ENCODE results near the gene PKM. TPM values are rescaled to one million over a fixed set of nuclear protein-coding genes. Genes with fewer than 3 reads are reported as not detected.

Gene PKM
- total and polyA plus RNA-seq, 4 donors, result 12.9 to 61.2 (median 29.7) TPM

DNA sequence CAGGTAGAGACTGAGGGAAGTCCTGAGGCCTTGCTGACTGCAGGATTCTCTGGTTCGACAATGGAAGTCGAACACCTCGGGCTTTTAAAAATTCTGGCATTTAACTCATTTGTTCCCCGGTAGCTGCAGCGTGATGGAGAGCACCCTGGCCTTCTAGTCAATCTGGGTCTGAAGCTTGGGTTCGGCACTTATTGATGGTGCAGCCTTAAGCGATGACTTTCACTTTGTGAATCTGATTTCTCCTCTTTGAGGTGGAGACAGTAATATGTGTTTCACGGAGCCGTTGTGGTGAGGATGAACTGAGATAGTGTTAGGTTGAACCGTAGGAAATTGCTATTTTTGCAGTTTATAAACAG, 42.0 kb upstream of the PKM start:
- WGBS, result 57% methylated on average over 10 of the region's 10 CpGs
- Histone ChIP-seq H3K27ac (ENCODE audit: low read depth in 1 of 2, low read length in 2 of 2) (peak overlapping the region in 1 of 2 donors; percentile 50), H3K27me3 (ENCODE audit: control insufficient read depth in 4 of 4, insufficient read depth in 4 of 4, low read length in 3 of 4) (no peaks in the 10 kb centered on the region), H3K4me3 (ENCODE audit: low read depth in 1 of 3, low read length in 3 of 3) (peak overlapping the region; percentile 47 to 64 (median 55)), H3K4me1 (ENCODE audit: control insufficient read depth in 4 of 4, insufficient read depth in 4 of 4, low read length in 3 of 4) (peaks cover 0 to 9% (median 3%) of the 10 kb centered on the region in 4 donors), H3K9me3 (ENCODE audit: control insufficient read depth in 4 of 4, low read length in 3 of 4) (no peaks in the 10 kb centered on the region), H3K36me3 (ENCODE audit: control insufficient read depth in 4 of 4, insufficient read depth in 3 of 4, low read depth in 1 of 4, low read length in 3 of 4) (no peaks in the 10 kb centered on the region), H3K9ac (ENCODE audit: low read depth in 1 of 2, low read length in 2 of 2) (peak overlapping the region in 1 of 2 donors; percentile 6)
- DNase-seq (ENCODE audit: low spot score), result no peak
- TF ChIP-seq, protein P1, sequence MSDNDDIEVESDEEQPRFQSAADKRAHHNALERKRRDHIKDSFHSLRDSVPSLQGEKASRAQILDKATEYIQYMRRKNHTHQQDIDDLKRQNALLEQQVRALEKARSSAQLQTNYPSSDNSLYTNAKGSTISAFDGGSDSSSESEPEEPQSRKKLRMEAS (IDR thresholded peaks at IDR 0.05), result peak; percentile 2
- TF ChIP-seq HNF4G (IDR thresholded peaks at IDR 0.05), result no peak
- TF ChIP-seq SP1 (IDR thresholded peaks at IDR 0.05), result peak; percentile 0
- TF ChIP-seq YY1 (IDR thresholded peaks at IDR 0.05), result peak; percentile 1

DNA sequence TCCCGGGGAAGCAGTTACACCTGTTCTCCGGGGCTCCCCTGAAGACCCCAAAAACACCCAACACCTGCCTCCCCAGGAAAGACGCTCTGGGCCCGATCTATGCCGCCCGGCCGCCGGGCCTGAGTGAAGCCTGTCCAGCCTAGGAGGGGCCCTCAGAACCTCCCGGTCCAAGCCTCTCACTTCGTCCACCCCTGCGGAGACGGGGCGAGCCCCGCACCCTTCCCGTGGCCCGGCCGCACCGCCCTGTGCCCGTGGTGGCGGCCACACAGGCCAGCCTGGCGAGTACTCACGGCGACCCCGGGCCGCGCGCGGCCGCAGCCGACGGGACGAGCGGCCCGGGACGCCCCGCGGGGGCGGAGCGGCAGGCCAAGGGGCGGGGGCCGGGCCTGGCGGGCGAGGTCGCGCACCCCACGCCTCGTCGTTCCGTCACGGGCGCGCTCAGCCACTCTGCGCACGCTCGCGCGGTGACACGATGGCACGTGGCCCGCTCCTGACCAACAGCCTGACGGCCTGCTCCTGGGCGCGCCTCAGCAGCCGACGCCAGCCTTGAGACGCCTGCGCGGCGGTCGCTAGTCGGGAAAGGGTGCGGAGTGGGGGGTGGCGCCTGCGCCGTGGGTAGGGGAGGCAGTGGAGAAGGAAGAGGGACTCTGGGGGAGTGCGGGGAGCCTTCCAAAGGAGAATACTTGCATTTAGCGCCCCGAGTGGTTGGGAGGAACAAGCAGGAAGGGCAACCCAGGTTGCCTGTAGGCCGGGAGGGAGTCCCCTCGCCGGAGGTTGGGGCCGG, 41.4 kb upstream of the PKM start, which contains the start of gene PARP6:
TSS of gene PARP6 (minus strand) at position 342 of the 784 bp plus-strand sequence. CDS start 5,077 bp downstream, outside the sequence.
- DNase-seq (ENCODE audit: low spot score), result peak; percentile 76
- peak within 1 kb of the TSS; percentile 72 to 79 for H3K27ac ChIP-seq (ENCODE audit: low read depth in 1 of 2, low read length in 2 of 2)
- H3K27me3 ChIP-seq (ENCODE audit: control insufficient read depth in 4 of 4, insufficient read depth in 4 of 4, low read length in 3 of 4), result no peaks in the 10 kb centered on the region
- TF ChIP-seq, protein P2, sequence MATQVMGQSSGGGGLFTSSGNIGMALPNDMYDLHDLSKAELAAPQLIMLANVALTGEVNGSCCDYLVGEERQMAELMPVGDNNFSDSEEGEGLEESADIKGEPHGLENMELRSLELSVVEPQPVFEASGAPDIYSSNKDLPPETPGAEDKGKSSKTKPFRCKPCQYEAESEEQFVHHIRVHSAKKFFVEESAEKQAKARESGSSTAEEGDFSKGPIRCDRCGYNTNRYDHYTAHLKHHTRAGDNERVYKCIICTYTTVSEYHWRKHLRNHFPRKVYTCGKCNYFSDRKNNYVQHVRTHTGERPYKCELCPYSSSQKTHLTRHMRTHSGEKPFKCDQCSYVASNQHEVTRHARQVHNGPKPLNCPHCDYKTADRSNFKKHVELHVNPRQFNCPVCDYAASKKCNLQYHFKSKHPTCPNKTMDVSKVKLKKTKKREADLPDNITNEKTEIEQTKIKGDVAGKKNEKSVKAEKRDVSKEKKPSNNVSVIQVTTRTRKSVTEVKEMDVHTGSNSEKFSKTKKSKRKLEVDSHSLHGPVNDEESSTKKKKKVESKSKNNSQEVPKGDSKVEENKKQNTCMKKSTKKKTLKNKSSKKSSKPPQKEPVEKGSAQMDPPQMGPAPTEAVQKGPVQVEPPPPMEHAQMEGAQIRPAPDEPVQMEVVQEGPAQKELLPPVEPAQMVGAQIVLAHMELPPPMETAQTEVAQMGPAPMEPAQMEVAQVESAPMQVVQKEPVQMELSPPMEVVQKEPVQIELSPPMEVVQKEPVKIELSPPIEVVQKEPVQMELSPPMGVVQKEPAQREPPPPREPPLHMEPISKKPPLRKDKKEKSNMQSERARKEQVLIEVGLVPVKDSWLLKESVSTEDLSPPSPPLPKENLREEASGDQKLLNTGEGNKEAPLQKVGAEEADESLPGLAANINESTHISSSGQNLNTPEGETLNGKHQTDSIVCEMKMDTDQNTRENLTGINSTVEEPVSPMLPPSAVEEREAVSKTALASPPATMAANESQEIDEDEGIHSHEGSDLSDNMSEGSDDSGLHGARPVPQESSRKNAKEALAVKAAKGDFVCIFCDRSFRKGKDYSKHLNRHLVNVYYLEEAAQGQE (IDR thresholded peaks at IDR 0.05), result peak; percentile 47
- TF ChIP-seq YY1 (IDR thresholded peaks at IDR 0.05), result peak; percentile 49
- peak in 1 of 2 donors; percentile 43 for TF ChIP-seq EGR1 (IDR thresholded peaks at IDR 0.05; ENCODE audit: low read depth in 2 of 2)
- TF ChIP-seq, protein P3, sequence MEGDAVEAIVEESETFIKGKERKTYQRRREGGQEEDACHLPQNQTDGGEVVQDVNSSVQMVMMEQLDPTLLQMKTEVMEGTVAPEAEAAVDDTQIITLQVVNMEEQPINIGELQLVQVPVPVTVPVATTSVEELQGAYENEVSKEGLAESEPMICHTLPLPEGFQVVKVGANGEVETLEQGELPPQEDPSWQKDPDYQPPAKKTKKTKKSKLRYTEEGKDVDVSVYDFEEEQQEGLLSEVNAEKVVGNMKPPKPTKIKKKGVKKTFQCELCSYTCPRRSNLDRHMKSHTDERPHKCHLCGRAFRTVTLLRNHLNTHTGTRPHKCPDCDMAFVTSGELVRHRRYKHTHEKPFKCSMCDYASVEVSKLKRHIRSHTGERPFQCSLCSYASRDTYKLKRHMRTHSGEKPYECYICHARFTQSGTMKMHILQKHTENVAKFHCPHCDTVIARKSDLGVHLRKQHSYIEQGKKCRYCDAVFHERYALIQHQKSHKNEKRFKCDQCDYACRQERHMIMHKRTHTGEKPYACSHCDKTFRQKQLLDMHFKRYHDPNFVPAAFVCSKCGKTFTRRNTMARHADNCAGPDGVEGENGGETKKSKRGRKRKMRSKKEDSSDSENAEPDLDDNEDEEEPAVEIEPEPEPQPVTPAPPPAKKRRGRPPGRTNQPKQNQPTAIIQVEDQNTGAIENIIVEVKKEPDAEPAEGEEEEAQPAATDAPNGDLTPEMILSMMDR (IDR thresholded peaks at IDR 0.05; ENCODE audit: low read depth, low read length, missing input control), result peak; percentile 51
- no peak for TF ChIP-seq FOXA1 (IDR thresholded peaks at IDR 0.05)
- TF ChIP-seq, protein P4, sequence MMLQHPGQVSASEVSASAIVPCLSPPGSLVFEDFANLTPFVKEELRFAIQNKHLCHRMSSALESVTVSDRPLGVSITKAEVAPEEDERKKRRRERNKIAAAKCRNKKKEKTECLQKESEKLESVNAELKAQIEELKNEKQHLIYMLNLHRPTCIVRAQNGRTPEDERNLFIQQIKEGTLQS (IDR thresholded peaks at IDR 0.05), result no peak
- peak; percentile 42 for TF ChIP-seq SP1 (IDR thresholded peaks at IDR 0.05)
- TF ChIP-seq, protein P5, sequence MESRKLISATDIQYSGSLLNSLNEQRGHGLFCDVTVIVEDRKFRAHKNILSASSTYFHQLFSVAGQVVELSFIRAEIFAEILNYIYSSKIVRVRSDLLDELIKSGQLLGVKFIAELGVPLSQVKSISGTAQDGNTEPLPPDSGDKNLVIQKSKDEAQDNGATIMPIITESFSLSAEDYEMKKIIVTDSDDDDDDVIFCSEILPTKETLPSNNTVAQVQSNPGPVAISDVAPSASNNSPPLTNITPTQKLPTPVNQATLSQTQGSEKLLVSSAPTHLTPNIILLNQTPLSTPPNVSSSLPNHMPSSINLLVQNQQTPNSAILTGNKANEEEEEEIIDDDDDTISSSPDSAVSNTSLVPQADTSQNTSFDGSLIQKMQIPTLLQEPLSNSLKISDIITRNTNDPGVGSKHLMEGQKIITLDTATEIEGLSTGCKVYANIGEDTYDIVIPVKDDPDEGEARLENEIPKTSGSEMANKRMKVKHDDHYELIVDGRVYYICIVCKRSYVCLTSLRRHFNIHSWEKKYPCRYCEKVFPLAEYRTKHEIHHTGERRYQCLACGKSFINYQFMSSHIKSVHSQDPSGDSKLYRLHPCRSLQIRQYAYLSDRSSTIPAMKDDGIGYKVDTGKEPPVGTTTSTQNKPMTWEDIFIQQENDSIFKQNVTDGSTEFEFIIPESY (IDR thresholded peaks at IDR 0.05), result peak; percentile 24
- peak in 1 of 2 donors; percentile 43 for TF ChIP-seq RXRA (IDR thresholded peaks at IDR 0.05)
- TF ChIP-seq TAF1 (conservative IDR thresholded peaks at IDR 0.05), result no peak
- no peak for TF ChIP-seq GABPA (IDR thresholded peaks at IDR 0.05 in 1 of 2, conservative IDR thresholded peaks at IDR 0.05 in 1 of 2)
- peak in 1 of 2 donors; percentile 40 for TF ChIP-seq RAD21 (IDR thresholded peaks at IDR 0.05)
- TF ChIP-seq HNF4G (IDR thresholded peaks at IDR 0.05), result no peak
- peak; percentile 22 for TF ChIP-seq NR2F2 (IDR thresholded peaks at IDR 0.05)
- TF ChIP-seq, protein P1 (IDR thresholded peaks at IDR 0.05), result peak; percentile 33
- peak in 1 of 2 donors; percentile 15 for TF ChIP-seq HNF4A (conservative IDR thresholded peaks at IDR 0.05)
- TF ChIP-seq JUND (IDR thresholded peaks at IDR 0.05), result no peak
- no peak for TF ChIP-seq FOXA2 (IDR thresholded peaks at IDR 0.05)
- peak within 1 kb of the TSS; percentile 28 to 76 for H3K9ac ChIP-seq (ENCODE audit: low read depth in 1 of 2, low read length in 2 of 2)
- H3K36me3 ChIP-seq (ENCODE audit: control insufficient read depth in 4 of 4, insufficient read depth in 3 of 4, low read depth in 1 of 4, low read length in 3 of 4), result peaks cover 0 to 1% (median 0%) of the 10 kb centered on the region in 4 donors
- peak within 1 kb of the TSS; percentile 64 to 80 (median 76) for H3K4me3 ChIP-seq (ENCODE audit: low read depth in 1 of 3, low read length in 3 of 3)
- peaks cover 0 to 9% (median 3%) of the 10 kb centered on the region in 4 donors for H3K4me1 ChIP-seq (ENCODE audit: control insufficient read depth in 4 of 4, insufficient read depth in 4 of 4, low read length in 3 of 4)
- 5% methylated on average over 82 of the region's 82 CpGs for WGBS
- H3K9me3 ChIP-seq (ENCODE audit: control insufficient read depth in 4 of 4, low read length in 3 of 4), result no peaks in the 10 kb centered on the region
